ENCODE data around the gene KCNIP1.

DNA sequence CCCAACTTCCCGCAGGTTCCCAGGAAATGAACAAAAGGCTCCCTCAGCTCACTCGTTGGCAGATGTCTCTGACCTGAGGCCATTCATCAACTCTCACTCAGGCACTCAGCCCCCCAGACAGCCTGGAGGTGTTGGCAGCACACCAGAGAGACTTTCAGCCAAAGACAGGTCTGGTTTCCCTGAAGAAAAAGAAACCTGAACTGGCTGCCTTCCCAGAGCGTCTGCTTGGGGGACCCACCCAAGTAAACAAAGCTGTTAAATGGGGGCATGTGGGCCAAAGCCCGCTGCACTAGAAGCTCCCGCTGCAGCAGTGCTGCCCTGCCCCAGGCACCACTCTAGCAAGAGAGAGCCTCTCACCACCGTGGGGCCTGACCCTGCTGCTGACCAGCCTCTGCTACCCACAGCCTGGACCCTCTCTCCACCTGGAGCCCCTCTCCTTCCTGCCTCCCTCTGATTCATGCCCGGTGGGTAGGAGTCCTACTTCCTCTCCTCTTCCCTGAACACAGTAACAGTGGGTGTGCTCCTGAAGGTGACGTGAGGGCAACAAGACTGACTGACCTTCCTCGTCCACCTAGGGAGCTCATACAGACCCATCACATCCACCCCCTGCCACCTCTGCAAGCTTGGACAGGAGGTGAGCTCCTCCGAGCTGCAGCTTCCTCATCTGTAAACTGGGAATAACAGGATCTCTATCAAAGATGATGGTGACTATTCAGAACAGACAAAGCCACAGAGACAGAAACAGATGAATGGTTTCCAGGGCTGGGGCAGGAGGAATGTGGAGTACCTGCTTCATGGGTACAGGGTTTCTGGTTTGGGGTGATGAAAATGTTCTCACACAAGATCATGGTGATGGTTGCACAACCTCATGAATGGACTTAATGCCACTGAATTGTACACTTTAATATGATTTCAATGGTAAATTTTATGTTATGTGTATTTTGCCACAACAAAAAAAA lies 248.7 kb downstream of the KCNIP1 start:
- no peak for TF ChIP-seq CTCF (IDR thresholded peaks at IDR 0.05)
- TF ChIP-seq POLR2A (IDR thresholded peaks at IDR 0.05), result no peak

Measured in heart left ventricle (tissue), 13 donors.